ENCODE results near the gene SDK1.

SDK1 gene

GRCh38 chr7:3380886-3381685 lies 80.0 kb downstream of the SDK1 start:
- no peak overlapping the region for H3K4me3 ChIP-seq (ENCODE audit: low read depth, low read length)
- in situ Hi-C loops (cut with HindIII; ENCODE audit: low sequenced_read_pairs): no loop called here
- no peak for DNase-seq (ENCODE audit: low read depth)
- TF ChIP-seq, protein P1, sequence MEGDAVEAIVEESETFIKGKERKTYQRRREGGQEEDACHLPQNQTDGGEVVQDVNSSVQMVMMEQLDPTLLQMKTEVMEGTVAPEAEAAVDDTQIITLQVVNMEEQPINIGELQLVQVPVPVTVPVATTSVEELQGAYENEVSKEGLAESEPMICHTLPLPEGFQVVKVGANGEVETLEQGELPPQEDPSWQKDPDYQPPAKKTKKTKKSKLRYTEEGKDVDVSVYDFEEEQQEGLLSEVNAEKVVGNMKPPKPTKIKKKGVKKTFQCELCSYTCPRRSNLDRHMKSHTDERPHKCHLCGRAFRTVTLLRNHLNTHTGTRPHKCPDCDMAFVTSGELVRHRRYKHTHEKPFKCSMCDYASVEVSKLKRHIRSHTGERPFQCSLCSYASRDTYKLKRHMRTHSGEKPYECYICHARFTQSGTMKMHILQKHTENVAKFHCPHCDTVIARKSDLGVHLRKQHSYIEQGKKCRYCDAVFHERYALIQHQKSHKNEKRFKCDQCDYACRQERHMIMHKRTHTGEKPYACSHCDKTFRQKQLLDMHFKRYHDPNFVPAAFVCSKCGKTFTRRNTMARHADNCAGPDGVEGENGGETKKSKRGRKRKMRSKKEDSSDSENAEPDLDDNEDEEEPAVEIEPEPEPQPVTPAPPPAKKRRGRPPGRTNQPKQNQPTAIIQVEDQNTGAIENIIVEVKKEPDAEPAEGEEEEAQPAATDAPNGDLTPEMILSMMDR (IDR thresholded peaks at IDR 0.05; ENCODE audit: low read depth, low read length, missing control alignments): no peak

- in situ Hi-C loops (cut with HindIII; ENCODE audit: low sequenced_read_pairs): no loop called here
- TF ChIP-seq, protein P1 (IDR thresholded peaks at IDR 0.05; ENCODE audit: low read depth, low read length, missing control alignments): no peak
- no peak overlapping the region for H3K4me3 ChIP-seq (ENCODE audit: low read depth, low read length)
- DNase-seq (ENCODE audit: low read depth): no peak
Measured at GRCh38 chr7:3386423-3387190, 85.6 kb downstream of the SDK1 start.

DNA sequence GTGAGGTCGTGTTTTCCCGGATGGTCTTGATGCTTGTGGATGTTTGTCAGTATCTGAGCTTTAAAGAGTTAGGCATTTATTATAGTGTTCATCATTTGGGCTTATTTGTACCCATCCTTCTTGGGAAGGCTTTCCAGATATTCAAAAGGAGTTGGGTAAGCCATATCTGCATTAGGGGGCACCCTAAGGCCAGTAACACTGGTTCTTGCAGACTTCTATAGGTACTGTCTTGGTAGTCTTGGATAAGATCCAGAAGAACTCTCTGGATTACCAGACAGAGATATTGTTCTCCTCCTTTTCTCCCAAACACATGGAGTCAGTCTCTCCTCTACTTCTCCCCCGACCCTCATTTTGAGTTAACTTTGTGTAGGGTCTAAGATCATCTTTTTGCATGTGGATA lies 92.8 kb downstream of the SDK1 start:
- DNase-seq (ENCODE audit: low read depth): no peak

GRCh38 chr7:3397324-3397723 lies 96.3 kb downstream of the SDK1 start:
- DNase-seq (ENCODE audit: low read depth): no peak
- no peak overlapping the region for H3K4me3 ChIP-seq (ENCODE audit: low read depth, low read length)
- in situ Hi-C loops (cut with HindIII; ENCODE audit: low sequenced_read_pairs): no loop called here
- TF ChIP-seq, protein P1 (IDR thresholded peaks at IDR 0.05; ENCODE audit: low read depth, low read length, missing control alignments): no peak

More for the DNA sequence above, 92.8 kb downstream of the SDK1 start:
- H3K4me3 ChIP-seq (ENCODE audit: low read depth, low read length): no peak overlapping the region
- TF ChIP-seq, protein P1 (IDR thresholded peaks at IDR 0.05; ENCODE audit: low read depth, low read length, missing control alignments): no peak
- in situ Hi-C loops (cut with HindIII; ENCODE audit: low sequenced_read_pairs): no loop called here

GRCh38 chr7:3399858-3400257 lies 98.8 kb downstream of the SDK1 start:
- no peak for DNase-seq (ENCODE audit: low read depth)
- H3K4me3 ChIP-seq (ENCODE audit: low read depth, low read length): no peak overlapping the region
- TF ChIP-seq, protein P1 (IDR thresholded peaks at IDR 0.05; ENCODE audit: low read depth, low read length, missing control alignments): peak; percentile 42
- in situ Hi-C loops (cut with HindIII; ENCODE audit: low sequenced_read_pairs): no loop called here

- TF ChIP-seq, protein P1 (IDR thresholded peaks at IDR 0.05; ENCODE audit: low read depth, low read length, missing control alignments): no peak
- H3K4me3 ChIP-seq (ENCODE audit: low read depth, low read length): no peak overlapping the region
- in situ Hi-C loops (cut with HindIII; ENCODE audit: low sequenced_read_pairs): no loop called here
- peak; percentile 24 for DNase-seq (ENCODE audit: low read depth)
Measured at GRCh38 chr7:3404501-3404900, 103.4 kb downstream of the SDK1 start.

Data from astrocyte of the cerebellum (primary cell).